Measurements from ENCODE around the gene SPINT1.
A peak's percentile ranks its signal among the peaks of the same experiment; 100 is the strongest.

Gene SPINT1

GRCh38 chr15:40893733-40894680 is 50.2 kb downstream of the SPINT1 start, which contains the start of gene VPS18:
TSS of gene VPS18 (plus strand) at chr15:40894450. CDS start at chr15:40894769, 319 bp downstream.
- peak; percentile 97 for DNase-seq

GRCh38 chr15:40894681-40895448 is 51.0 kb downstream of the SPINT1 start:
- DNase-seq = peak; percentile 41

- DNase-seq = no peak
These were observed 55.8 kb downstream of the SPINT1 start for GRCh38 chr15:40899536-40900207.

GRCh38 chr15:40900256-40901052 is 56.6 kb downstream of the SPINT1 start:
- DNase-seq = no peak

GRCh38 chr15:40901053-40901443 is 57.2 kb downstream of the SPINT1 start:
- DNase-seq = no peak

- DNase-seq = peak; percentile 73
These were observed 59.0 kb downstream of the SPINT1 start for GRCh38 chr15:40902605-40903561.

- no peak for DNase-seq
These were observed 60.8 kb downstream of the SPINT1 start for GRCh38 chr15:40904552-40905201.

GRCh38 chr15:40906091-40906990 is 62.5 kb downstream of the SPINT1 start:
- DNase-seq = peak; percentile 63

GRCh38 chr15:40906991-40907802 is 63.3 kb downstream of the SPINT1 start:
- DNase-seq = no peak

Measured in KG1 (cell line).